ENCODE measurements around the gene C12orf75.

DNA sequence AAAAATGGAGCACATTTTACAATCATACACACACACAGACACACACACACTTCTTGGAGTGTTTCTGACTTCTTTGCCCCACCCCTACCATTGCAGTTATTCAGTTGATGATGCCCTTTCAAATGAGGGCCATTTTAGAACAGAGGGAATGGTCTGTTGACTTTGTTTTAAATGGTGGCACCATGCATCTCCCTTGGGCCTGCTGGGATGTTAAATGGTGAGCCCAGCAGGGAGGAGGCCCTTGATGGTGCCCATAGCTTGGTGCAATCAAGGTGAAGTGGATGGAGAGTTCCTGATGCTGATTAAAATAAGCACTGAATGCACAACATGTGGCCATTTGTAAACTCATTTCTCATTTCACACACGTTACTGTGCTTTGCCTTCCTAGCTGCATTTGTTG lies 13.3 kb downstream of the C12orf75 start:
- TF ChIP-seq, protein P1, sequence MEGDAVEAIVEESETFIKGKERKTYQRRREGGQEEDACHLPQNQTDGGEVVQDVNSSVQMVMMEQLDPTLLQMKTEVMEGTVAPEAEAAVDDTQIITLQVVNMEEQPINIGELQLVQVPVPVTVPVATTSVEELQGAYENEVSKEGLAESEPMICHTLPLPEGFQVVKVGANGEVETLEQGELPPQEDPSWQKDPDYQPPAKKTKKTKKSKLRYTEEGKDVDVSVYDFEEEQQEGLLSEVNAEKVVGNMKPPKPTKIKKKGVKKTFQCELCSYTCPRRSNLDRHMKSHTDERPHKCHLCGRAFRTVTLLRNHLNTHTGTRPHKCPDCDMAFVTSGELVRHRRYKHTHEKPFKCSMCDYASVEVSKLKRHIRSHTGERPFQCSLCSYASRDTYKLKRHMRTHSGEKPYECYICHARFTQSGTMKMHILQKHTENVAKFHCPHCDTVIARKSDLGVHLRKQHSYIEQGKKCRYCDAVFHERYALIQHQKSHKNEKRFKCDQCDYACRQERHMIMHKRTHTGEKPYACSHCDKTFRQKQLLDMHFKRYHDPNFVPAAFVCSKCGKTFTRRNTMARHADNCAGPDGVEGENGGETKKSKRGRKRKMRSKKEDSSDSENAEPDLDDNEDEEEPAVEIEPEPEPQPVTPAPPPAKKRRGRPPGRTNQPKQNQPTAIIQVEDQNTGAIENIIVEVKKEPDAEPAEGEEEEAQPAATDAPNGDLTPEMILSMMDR (IDR thresholded peaks at IDR 0.05) = no peak
- no peak for TF ChIP-seq POLR2A (IDR thresholded peaks at IDR 0.05)
